Stimulated activated CD8-positive, alpha-beta memory T cell treated with anti-CD3 and anti-CD28 coated beads, Interleukin-12 subunit alpha, Interleukin-12 subunit beta, amount 100 ng/mL, for 4 hours (primary cell): ENCODE results near the gene DPP10.

Experiments used
- DNase-seq: peaks from one replicate; pipeline ENCODE4 v3.0.0-alpha.2; 2020; ENCODE audit warnings: low read depth

The DPP10 gene

DNA sequence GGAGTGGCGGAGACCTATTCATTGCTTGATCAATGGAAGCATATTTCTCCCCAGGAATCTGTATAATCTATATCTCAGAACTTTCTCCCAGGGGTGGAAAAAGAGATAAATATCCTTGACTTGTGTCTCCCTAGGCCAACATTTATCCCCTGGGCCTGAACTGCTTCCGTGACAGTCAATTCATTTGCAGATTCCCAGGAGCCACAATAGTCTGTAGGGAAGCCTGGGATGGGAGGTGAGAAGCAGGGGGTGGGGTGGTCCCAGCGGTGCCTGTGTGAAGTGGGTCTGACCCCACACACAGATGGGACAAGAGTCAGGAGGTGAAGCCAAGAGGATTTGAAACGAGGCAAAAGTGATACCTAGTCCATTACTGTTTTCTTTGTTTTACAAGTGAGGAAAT lies 166.8 kb downstream of the DPP10 start:
- no peak for DNase-seq

DNA sequence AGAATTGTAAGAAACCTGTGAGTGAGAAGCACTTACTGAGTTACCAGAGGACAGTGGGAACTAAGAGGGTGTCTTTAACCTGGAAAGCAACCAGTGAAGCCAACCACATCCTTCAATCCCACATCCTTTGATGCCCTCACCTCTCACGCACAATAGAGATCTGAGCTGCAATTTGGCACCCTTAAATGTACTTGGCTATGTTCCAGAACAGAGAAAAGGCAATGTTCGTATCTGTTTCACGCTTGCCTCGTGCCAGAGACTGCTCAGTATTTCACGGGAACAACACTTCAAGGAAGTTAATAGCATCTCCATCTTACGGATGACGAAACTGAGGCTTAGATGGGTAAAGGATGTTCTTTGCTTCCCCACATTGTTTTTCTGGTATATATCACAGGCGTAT lies 167.4 kb downstream of the DPP10 start:
- DNase-seq = no peak

DNA sequence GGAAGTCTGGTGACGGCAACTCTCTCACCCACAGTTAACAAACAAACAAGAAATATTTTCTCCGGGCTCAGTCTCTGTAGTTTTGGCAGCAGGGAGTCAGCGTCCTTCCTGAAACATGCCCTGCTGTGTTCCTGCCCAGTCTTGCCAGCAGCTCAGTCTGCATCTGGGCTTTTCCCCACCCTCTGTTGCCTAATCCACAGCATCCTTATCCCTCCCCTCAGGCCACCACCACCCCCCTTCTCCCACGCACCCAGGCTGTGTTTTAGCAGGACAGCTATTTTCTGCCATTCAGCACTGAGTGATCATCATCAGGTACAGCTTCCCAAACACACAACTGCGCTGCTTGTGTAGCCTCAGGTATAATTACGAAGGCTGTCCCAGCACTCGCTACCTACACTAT lies 168.2 kb downstream of the DPP10 start:
- DNase-seq = no peak

DNA sequence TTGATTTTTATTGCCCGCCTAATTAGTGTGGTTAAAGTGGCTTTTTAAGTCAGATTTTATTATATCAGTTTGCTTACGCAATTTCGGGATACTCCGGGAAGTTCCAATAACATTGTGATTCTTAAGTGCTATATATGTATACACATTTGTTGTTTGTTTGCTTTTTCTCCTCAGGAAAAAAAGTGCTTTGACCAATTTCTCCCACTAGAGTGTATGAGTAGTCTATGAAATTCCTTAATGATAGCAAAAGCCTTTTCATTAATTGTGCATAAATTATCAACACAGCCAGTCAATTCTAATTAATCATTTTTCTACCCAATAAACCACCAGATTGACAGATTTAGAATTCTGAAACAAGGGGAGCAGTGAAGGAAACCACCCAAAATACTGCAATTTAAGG lies 172.2 kb downstream of the DPP10 start:
- no peak for DNase-seq

DNA sequence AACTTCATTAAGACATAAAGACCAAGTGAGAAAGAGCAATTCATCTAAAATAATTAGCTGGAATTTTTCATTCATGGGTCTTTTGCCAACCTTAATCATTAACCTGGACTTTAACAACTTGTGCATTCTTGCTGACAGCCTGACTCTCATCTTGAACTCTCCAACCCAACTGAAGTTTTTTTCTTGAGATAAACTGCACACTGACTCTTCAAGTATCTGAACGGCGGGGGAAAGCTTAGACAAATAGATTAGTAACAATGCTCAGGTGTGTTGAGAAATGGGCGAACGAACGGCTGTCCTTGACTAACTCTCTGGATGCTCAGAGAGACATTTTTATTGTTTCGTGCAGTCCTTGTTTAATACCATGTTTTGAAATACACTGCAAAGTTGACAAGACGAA lies 186.0 kb downstream of the DPP10 start:
- DNase-seq = no peak

DNA sequence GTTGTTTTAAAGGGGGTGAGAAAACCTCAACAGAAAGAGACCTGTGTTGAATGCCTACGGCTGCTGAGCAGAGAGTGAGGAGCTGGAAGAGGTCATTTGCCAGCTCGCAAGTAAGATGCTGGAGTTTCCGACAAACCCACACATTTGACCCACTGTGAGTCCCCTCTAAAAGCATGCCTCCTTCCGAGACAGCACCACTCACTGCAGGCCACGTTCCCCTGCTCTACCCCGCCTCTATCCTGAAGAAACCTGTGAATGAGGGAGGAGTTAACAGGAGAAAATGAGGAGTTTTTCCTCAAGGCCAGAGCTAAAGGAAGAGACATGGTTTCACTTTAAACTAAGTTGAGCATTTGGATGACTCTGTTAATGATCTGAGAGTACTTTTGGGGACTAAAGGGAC lies 188.7 kb downstream of the DPP10 start:
- DNase-seq = no peak

DNA sequence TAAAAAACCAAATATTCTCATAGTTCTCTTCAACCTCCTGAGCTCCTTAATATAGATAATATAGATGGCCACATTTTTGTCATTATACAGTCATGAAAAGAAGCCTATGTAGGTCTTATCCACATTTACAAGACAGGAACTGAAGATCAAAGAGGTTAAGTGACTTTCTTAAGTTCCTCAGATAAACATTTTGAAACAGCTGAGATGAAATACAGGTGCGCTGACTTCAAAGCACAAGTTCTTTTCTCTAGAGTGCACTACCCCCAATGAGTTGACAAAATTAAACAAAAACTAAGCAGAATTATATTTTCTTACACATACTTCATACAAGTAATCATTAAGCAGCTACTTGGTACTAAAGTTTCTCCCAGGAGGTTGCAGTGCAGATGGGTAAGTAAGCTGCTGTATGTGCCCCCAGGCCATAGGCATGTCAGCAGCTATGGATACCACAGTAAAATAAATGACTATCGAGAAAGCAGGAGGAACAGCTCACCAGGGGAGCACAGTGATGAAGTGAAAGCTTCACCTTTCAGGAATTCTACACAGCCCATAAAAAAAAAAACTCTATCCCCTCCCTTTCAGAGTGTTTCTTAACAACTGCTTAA lies 199.8 kb downstream of the DPP10 start:
- DNase-seq = no peak

DNA sequence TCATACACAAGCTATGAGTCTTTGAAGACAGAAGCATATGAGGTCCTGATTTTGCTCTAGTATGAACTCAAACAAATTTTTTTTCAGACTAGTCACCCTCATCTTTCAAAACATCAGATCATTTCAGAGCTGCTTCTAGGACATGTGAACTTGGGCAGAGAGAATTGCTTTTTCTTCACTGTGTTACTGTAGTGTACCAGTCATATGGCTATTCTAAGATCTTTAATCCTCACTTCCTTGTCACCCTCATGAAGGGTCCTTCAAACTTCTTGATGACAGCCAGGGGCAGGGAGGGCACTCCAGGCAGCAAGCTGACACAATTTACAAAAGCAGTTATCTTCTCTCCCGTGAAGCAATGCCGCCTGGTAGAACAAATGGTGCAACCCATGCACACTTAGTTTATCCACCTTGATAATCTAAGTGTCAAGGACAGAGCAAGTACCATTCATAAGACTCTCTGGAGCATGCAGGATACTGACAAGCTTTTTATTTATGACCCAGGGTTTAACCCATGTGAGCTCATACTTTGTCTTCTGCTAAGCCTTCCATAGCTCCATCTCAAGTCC lies 200.6 kb downstream of the DPP10 start:
- DNase-seq = no peak

DNA sequence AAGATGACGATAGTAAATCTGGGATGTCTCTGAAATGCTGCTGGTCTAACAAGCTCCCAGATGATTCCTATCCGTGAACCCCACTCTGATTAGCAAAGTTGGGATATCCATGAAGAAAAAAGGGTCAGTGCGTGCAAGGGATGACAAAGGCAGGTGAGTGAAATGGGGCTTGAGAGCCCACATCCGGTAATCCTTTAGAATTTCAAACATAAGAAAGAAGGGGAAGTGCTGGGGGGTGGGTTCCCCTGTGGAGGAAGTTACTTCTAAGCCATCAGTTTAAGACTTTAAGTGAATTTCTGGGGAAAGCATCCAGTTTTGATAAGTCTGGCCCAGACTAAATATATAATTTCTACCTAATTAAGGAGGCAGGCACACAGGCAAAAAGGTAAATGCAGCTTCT lies 209.5 kb downstream of the DPP10 start:
- no peak for DNase-seq

DNA sequence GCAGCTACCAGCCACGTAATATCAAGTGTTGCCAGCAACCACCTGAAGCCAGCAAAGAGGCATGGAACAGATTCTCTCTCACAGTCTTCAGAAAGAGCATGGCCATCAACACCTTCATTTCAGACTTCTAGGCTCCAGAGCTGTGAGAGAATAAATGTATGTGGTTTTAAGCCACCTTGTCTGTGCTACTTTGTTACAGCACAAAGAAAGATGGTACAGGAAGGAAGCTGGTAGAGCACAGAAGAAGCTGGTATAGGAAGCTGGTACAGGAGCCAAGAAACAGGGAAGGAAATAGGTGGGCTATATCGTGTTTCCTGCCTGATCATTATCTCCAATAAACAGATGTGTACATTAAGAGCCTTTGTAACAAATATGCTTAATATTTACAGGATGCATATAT lies 217.4 kb downstream of the DPP10 start:
- DNase-seq = no peak

DNA sequence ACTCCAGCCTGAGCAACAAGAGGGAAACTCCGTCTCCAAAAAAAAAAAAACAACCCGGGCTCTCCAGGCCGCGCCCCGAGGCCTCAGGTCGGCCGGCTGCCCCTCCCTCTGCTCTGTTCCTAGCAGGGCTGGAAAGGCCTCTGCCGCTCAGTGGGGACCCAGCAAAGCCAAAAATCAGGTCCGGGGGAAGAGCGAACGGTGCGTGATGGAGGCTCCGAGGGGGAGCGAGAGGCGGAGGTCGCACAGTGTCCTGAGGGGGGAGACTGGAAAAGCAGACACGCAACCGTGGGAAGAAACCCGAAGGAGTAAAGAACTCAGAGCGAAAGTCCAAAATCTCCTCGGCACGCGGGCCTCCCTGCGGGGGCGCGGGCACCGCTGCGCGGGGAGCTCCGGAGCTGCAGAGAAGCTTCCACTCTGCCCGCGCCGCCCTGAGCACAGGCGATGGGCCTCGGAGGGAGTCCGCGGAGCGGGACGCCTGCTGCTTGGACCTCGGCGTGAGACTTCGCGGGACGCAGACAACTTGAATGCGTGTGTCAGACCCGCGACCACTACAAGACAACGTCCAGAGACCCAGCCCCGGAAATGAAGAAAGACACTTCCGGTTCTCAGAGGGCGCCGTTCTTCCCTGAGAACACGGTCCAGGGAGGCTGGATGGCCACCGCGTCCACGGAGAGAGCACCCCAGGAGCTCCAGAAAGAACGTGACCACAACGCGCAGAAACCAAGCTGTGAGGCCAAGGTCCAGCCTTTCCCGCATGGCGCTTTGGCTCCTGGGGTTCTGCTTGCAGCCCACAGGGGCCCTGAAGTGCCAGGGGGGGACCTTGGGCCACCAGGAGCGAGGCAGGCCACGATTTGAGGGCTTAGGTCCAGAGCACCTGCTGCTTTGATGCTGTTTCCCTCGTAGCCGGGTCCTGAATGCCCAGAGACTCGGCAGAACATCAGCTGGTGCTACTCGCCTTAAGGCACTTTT lies 219.8 kb downstream of the DPP10 start:
- DNase-seq = no peak

DNA sequence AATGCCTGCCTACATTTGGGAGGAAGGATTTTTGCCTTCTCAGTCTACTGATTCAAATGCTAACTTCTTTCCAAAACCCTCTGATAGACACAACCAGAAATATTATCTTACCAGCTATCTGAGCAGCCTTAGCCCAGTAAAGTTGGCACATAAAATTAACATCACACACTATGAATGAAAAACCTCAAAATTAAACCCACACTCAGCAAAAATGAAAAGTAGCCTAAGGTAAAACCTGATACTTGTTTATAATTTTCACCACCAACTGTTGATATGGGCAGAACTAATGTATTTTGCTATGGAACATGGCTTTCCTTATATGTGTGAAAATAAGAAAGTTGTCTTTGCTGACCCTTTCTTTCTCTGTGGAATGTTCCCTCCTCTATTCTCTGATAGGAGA lies 226.0 kb downstream of the DPP10 start:
- no peak for DNase-seq

DNA sequence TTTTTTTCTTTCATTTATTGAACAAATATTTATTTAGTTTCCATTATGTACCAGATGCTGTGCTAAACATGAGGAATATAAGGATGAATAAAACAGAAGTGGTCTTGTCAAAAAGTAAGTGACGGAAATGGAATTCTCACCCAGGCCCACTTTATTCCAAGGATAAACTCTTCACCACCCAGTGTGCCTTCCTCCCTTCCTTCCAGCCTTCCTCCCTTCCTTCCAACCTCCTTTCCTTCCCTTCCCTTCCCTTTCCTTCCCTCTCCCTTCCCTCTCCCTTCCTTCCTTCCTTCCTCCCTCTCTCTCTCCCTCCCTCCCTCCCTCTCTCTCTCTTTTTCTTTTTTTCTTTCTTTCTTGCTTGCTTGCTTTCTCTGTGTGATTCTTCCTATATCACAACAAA lies 240.8 kb downstream of the DPP10 start:
- no peak for DNase-seq

DNA sequence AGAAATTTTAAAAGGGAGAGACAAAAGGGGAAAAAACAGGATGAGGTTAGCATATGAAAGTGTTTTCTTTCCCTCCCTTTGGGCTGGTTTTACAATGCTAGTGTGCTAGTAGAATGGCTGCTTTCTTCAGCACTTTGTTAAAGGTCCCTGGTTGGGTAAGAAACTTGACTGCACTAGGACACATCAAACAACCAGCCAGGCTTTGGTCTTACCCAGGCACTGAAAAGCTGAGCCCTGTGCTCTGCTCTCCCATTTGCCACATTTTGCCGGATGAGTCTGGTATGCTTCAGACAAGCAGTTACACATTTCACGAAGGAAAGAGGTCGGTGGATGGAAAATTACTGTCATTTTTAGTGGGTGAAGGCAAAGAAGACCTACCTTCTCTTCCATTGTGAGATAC lies 242.0 kb downstream of the DPP10 start:
- DNase-seq = no peak

DNA sequence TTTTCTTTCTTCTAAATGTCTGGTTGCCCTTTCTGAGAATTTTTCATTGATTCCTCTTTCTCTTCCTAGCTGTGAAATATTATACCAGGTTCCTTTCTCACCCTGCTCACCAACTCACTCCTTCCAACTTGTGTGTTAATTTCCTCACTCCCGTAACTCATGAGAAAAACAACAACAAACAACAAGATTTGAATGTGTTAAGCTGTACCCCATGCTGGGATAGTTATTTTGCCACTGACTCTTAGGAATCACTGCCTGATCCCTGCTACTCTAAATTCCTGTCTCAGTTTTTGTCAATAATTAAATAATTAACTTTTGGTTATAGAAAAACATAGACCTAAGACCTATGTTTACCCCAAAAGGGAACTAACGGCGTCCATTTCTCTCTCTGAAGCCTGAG lies 242.7 kb downstream of the DPP10 start:
- DNase-seq = no peak

DNA sequence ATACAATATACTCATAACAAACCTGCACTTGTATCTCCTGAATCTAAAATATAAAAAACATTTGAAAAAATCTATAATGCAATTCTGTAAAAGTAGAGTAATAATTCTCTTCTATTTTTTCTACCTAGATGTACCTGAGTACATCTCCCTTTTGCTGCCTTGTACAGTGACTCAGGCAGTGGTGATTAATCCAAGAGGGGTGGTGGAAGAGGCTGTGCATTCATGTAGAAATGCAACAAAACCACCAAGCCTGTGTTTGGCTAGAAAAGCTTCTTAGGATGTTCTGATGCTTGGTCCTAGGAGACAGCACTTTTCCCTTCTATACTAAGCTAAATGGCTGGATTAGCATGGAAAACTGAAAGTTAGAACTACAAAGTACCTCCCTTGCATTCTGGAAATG lies 245.8 kb downstream of the DPP10 start:
- DNase-seq = no peak

DNA sequence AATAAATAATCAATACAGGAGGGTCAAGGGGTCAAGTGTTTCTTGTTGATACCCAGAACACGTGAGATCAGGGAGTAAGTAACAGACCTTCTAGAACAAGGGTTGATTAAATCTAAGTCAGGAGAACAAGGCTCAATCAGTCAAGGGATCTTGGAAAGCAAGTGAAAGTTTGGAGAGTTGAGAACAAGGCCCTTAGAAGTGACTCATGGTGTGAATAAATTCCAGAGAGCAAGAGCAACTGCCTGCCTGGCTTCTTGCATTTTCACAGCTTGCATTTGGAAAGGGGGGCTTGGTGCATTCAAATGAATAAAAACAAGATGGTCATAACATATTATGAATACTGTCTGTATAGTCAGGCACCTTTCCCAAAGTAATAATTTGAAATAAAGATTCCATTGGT lies 256.1 kb downstream of the DPP10 start:
- DNase-seq = no peak

DNA sequence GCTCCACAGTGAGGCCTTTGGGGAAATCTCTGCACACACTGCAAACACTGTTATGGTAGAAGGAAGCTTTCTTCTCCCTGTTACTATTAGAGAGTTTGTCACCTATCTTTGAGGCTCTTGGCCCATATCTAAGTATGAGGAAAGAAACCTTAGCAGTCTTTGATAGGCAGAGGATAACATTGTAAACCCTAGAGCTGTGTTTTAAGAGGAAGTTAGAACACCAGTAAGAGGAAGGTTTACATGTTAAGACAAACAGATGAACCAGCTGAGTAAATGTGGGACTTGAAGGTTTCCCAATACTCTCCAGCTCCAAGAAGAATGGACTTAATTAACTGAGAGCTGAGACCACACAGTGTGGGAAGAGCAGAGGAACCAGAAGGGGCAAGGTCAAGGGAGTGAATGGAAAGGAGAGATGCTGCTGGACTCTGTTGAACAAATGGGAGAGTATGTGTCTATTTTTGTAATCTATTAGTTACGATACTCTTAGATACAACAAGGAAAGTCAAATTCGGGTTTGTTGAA lies 257.0 kb downstream of the DPP10 start:
- no peak for DNase-seq

DNA sequence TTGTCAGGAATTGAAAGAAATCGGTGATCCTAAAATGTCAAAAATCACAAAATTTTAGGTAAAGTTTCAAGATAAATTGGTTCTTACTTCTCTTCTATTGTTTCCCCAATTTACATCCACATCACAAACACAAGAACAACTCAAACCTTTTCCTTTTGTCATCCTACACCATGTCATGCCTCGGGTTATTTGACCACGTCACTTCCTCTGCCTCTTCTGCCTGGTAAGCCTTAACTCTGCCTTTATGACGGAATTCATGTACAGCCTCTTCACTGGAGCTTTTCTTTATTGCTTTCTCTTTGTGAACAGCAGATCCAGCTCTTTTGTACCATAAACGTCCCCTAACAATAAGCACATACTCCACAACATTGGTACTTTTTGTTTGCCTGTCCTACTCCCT lies 258.0 kb downstream of the DPP10 start:
- no peak for DNase-seq

DNA sequence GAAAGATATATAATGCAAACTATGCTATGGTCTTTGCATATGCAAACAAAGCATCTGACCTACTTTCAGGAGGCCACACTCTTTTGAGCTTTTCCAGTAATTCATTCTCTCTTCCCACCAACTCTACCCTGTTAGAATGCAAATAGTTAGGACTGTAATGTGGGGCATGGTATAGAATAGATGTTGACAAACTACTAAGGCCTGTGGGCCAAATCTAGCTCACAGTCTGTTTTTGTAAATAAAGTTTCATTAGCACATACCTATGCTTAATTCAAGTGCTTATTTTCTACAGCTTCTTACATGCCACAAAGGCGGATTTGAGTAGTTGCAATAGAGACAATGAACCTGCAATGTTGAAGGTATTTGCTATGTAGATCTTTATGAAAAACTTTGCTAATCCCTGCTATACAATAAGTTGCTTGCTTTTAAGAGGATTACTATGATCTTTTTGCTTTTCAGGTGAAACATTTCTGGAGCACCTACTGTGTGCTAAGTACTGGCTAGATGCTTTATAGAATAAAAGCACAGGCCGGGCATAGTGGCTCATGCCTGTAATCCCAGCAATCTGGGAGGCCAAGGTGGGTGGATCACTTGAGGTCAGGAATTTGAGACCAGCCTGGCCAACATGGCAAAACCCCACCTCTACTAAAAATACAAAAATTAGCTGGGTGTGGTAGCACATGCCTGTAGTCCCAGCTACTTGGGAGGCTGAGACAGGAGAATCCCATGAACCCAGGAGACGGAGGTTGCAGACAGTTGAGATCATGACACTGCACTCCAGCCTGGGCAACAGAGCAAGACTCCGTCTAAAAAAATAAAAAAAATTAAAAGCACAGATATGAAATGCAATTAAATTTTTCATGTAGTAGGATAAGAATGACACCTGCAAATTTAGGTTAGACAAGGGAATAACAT lies 267.8 kb downstream of the DPP10 start:
- no peak for DNase-seq

DNA sequence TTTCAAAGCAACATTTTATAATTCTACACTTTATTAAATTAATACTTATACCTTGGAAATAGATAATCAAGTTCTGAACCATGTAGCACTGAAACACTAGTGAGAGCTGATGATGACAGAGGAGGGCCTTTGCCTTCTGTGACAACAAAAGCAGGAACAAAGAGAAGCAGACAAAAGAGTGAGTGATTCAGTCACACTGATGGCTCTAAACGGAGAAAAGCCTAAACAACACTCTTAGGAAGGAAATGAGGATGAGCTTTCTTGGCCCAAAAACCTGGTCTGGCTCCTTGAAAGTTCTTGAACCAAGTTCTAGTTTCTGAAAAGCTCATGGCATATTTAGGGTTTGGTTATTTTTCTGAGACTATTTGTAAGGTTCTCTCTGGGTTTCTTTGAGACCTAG lies 271.9 kb downstream of the DPP10 start:
- no peak for DNase-seq

DNA sequence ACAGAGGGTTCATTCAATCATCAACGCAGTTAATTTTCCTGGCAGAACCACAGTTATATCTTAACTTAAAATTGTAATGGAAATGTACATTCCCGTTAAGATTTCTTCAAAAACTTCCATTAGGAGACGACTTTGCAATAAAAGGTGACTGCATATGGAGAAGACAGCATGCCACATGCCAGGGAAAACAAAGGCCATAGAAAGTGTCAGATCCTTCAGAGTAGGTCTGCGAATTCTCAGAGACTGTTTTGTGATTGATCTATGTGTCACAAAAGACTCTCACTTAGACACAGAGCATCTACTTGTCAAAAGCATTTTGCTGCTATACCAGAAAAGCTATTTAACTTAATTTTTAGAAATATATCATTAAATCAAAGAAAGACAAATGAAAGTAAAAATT lies 274.6 kb downstream of the DPP10 start:
- no peak for DNase-seq
